HepG2 (cell line): ENCODE results near the gene AGFG1. TPM values are rescaled to one million over a fixed set of nuclear protein-coding genes. Genes with fewer than 3 reads are reported as not detected.

Experiments
- ATAC-seq: fragments of 200-7000 bp; cut with Tn5 transposase; 3 replicates; pipeline ENCODE4 v1.9.1; 2020; ENCODE audit warnings: mild to moderate bottlenecking, moderate library complexity
- BruUV-seq: library from RNA; stranded (reverse); fragments of 400-500 nt; replicated peaks from 2 replicates; lab custom pipeline; 2021; lab: Mats Ljungman, UMichigan
- CTCF ChIA-PET: fragments of 300-600 bp; formaldehyde crosslinking; extraction: SDS; loops from one replicate; lab custom pipeline; 2021; ENCODE audit warnings: low total read pairs, inconsistent platforms, low intra/inter-chr PET ratio; lab: Yijun Ruan, JAX
- POLR2A ChIA-PET: fragments of 350-600 bp; sonication (Branson Sonifier 250); formaldehyde crosslinking; loops from one replicate; lab custom pipeline; 2020; ENCODE audit warnings: antibody characterized with exemption, inconsistent platforms; lab: Yijun Ruan, JAX
- DNase-seq: peaks from one replicate; pipeline ENCODE4 v3.0.0-alpha.2; 2015; ENCODE audit warnings: low spot score
- FAIRE-seq: peaks from 3 replicates; lab custom pipeline; 2011; peaks lifted over from hg19 to GRCh38; lab: Jason Lieb, UNC
- H2AFZ ChIP-seq: one replicate; pipeline ENCODE4 v1.6.1; 2011; ENCODE audit warnings: low read length, inconsistent platforms
- H3K27ac ChIP-seq: fragments of 300-600 bp; 3 replicates; pipeline ENCODE4 v1.8.0; 2011; ENCODE audit warnings: mixed run types, mild to moderate bottlenecking, mixed read lengths, low read length, inconsistent platforms; ENCODE audit not compliant: insufficient read depth; ENCODE audit errors: extremely low read length
- H3K27me3 ChIP-seq, 2 experiments: fragments of 200-600 bp in 1 of 2; 2 replicates in 1 of 2; 3 replicates in 1 of 2; pipeline versions ENCODE4 v1.6.0 to v1.8.0; 2011; ENCODE audit warnings: low read length in 2 of 2, mild to moderate bottlenecking in 2 of 2, moderate library complexity in 2 of 2, inconsistent platforms in 1 of 2; ENCODE audit not compliant: insufficient read depth in 2 of 2, control insufficient read depth in 1 of 2
- H3K36me3 ChIP-seq, 2 experiments: fragments of 200-600 bp in 1 of 2; replicated peaks in 1 of 2; 2 replicates in 1 of 2; 3 replicates in 1 of 2; pipeline versions ENCODE4 v1.5.1 to v1.8.0; 2011; ENCODE audit warnings: low read length in 2 of 2, inconsistent platforms in 1 of 2; ENCODE audit not compliant: insufficient read depth in 2 of 2, control insufficient read depth in 1 of 2
- H3K4me1 ChIP-seq: 2 replicates; pipeline ENCODE4 v1.5.1; 2012; ENCODE audit warnings: low read length, inconsistent platforms; ENCODE audit not compliant: insufficient read depth
- H3K4me2 ChIP-seq: 2 replicates; pipeline ENCODE4 v1.6.0; 2011; ENCODE audit warnings: low read depth, low read length, inconsistent platforms
- H3K4me3 ChIP-seq, 3 experiments: fragments of 200-600 bp in 1 of 3; sonication (generic), shearing (Covaris generic) in 1 of 3; replicated peaks in 1 of 3; 2 replicates each; pipeline ENCODE4 v1.5.1; 2011 to 2016; ENCODE audit warnings: low read length in 3 of 3, inconsistent platforms in 2 of 3, low read depth in 2 of 3, mild to moderate bottlenecking in 2 of 3, control low read depth in 1 of 3, mixed read lengths in 1 of 3; ENCODE audit not compliant: insufficient read depth in 1 of 3
- H3K79me2 ChIP-seq: one replicate; pipeline ENCODE4 v1.6.1; 2011; ENCODE audit warnings: low read length, inconsistent platforms; ENCODE audit not compliant: insufficient read depth
- H3K9ac ChIP-seq: 2 replicates; pipeline ENCODE4 v1.6.0; 2011; ENCODE audit warnings: mild to moderate bottlenecking, low read depth, low read length, inconsistent platforms; ENCODE audit not compliant: insufficient read depth
- H3K9me3 ChIP-seq: 2 replicates; pipeline ENCODE4 v1.5.1; 2012; ENCODE audit warnings: mild to moderate bottlenecking, low read length
- H4K20me1 ChIP-seq: 2 replicates; pipeline ENCODE4 v1.6.0; 2011; ENCODE audit warnings: inconsistent platforms, mild to moderate bottlenecking, low read length, moderate library complexity; ENCODE audit not compliant: insufficient read depth
- CENPX ChIP-seq: sonication (generic); formaldehyde crosslinking; IDR thresholded peaks from 2 replicates; pipeline ENCODE4 v1.9.0; 2021; ENCODE audit warnings: mild to moderate bottlenecking, missing genetic modification reagents, moderate library complexity
- GPN1 ChIP-seq: sonication (generic); formaldehyde crosslinking; IDR thresholded peaks from 2 replicates; pipeline ENCODE4 v1.5.1; 2020; ENCODE audit warnings: missing genetic modification reagents, borderline replicate concordance
- HNRNPL ChIP-seq: fragments of 200-400 bp; formaldehyde crosslinking; IDR thresholded peaks from 2 replicates; pipeline ENCODE4 v1.6.1; 2017; ENCODE audit warnings: mild to moderate bottlenecking, low read depth, low read length
- ISX ChIP-seq: sonication (generic); formaldehyde crosslinking; conservative IDR thresholded peaks from 2 replicates; pipeline ENCODE4 v1.5.0; 2020; ENCODE audit warnings: missing genetic modification reagents
- MTA1 ChIP-seq: sonication (generic); formaldehyde crosslinking; IDR thresholded peaks from 2 replicates; pipeline ENCODE4 v1.4.0; 2020; ENCODE audit warnings: missing genetic modification reagents, mild to moderate bottlenecking, borderline replicate concordance
- MXD4 ChIP-seq: IDR thresholded peaks from 2 replicates; pipeline ENCODE4 v1.6.1; 2016; ENCODE audit warnings: mild to moderate bottlenecking, missing biosample characterization, missing genetic modification reagents
- NAIF1 ChIP-seq: sonication (generic); formaldehyde crosslinking; IDR thresholded peaks from 2 replicates; pipeline ENCODE4 v1.5.0; 2020; ENCODE audit warnings: mild to moderate bottlenecking, missing genetic modification reagents, borderline replicate concordance
- NBN ChIP-seq: fragments of 450-650 bp; conservative IDR thresholded peaks from 2 replicates; pipeline ENCODE4 v1.6.1; 2017
- PHF20 ChIP-seq: sonication (generic); formaldehyde crosslinking; IDR thresholded peaks from 2 replicates; pipeline ENCODE4 v1.5.0; 2020; ENCODE audit warnings: mild to moderate bottlenecking, missing genetic modification reagents
- RAD21 ChIP-seq: fragments of 450-650 bp; formaldehyde crosslinking; IDR thresholded peaks from 2 replicates; pipeline ENCODE4 v1.5.0; 2020; ENCODE audit warnings: mild to moderate bottlenecking
- SMC3 ChIP-seq: IDR thresholded peaks from 2 replicates; pipeline ENCODE4 v1.6.1; 2011; ENCODE audit warnings: low read length, improper control_type of control experiment
- SOX13 ChIP-seq, 3 experiments: fragments of 450-650 bp in 1 of 3; sonication (generic) in 1 of 3; formaldehyde crosslinking in 1 of 3; IDR thresholded peaks in 2 of 3; conservative IDR thresholded peaks in 1 of 3; 2 replicates each; pipeline versions ENCODE4 v1.5.0 to v1.6.1; 2016 to 2020; ENCODE audit warnings: antibody characterized with exemption in 1 of 3, mild to moderate bottlenecking in 1 of 3, missing compliant biosample characterization in 1 of 3, missing genetic modification reagents in 1 of 3, moderate library complexity in 1 of 3
- ZNF235 ChIP-seq: sonication (generic); formaldehyde crosslinking; IDR thresholded peaks from 2 replicates; pipeline ENCODE4 v1.8.1; 2023; ENCODE audit warnings: mild to moderate bottlenecking, missing genetic modification reagents, borderline replicate concordance
- ZNF44 ChIP-seq: sonication (generic); formaldehyde crosslinking; IDR thresholded peaks from 2 replicates; pipeline ENCODE4 v1.5.1; 2020; ENCODE audit warnings: mild to moderate bottlenecking, missing genetic modification reagents
- ZNF605 ChIP-seq: sonication (generic); formaldehyde crosslinking; IDR thresholded peaks from 2 replicates; pipeline ENCODE4 v1.8.0; 2022; ENCODE audit warnings: mild to moderate bottlenecking, missing genetic modification reagents
- ZNF644 ChIP-seq: IDR thresholded peaks from 2 replicates; pipeline ENCODE4 v1.6.1; 2016; ENCODE audit warnings: low read depth
- ZNF782 ChIP-seq: sonication (generic); formaldehyde crosslinking; IDR thresholded peaks from 2 replicates; pipeline ENCODE4 v1.4.0; 2020; ENCODE audit warnings: missing genetic modification reagents, mild to moderate bottlenecking, borderline replicate concordance
- ZSCAN31 ChIP-seq: sonication (generic); formaldehyde crosslinking; IDR thresholded peaks from 2 replicates; pipeline ENCODE4 v1.5.0; 2020; ENCODE audit warnings: low read depth, mild to moderate bottlenecking, missing genetic modification reagents
- WGBS: methylation state at CpG from one replicate; pipeline ENCODE4 v1.1.6; 2017; ENCODE audit warnings: low lambda C conversion rate; 5-methylcytosine and 5-hydroxymethylcytosine counted together
- in situ Hi-C: cut with HindIII; loops from 2 replicates; pipeline ENCODE4 v1.10.0; 2017; ENCODE audit warnings: low pct_unique_long_range_greater_than_20kb; ENCODE audit not compliant: extremely low pct_ligation_motif_present
- intact Hi-C: fragments of 100-400 bp; cut with micrococcal nuclease; formaldehyde crosslinking; loops from one replicate; pipeline ENCODE4 v1.10.0; 2022; ENCODE audit not compliant: unreplicated experiment
- polyA plus RNA-seq, 8 experiments: library from polyadenylated mRNA; depleted of rRNA in 3 of 8; stranded (reverse) in 7 of 8; unstranded in 1 of 8; fragments of >200 nt; fragmentation: Illumina TruSeq in 4 of 8; extraction: Trizol in 4 of 8; gene quantifications; 2 replicates each; pipeline versions ENCODE4 v1.2.1 to v1.2.3, GENCODE V29; 2011 to 2016; ENCODE audit warnings: low read depth in 4 of 8, missing spikeins in 1 of 8, mixed read lengths in 1 of 8; ENCODE audit not compliant: insufficient read depth in 1 of 8
- total RNA-seq, 5 experiments: library from RNA; depleted of rRNA; stranded (reverse); fragments of >200 nt; fragmentation: Illumina TruSeq; extraction: Trizol; gene quantifications; 2 replicates each; pipeline ENCODE4 v1.2.3, GENCODE V29; 2016; ENCODE audit warnings: low read depth in 1 of 5
- TF ChIP-seq, protein P1 (sequence below): IDR thresholded peaks from 2 replicates; pipeline ENCODE4 v1.6.1; 2018; ENCODE audit warnings: missing genetic modification reagents, mild to moderate bottlenecking, missing compliant biosample characterization

The AGFG1 gene
- total and polyA plus RNA-seq, 2 of the 13 experiments (the other 11 are each of a cell fraction or from before 2014, with no cell fraction given): 145 to 168 TPM

DNA sequence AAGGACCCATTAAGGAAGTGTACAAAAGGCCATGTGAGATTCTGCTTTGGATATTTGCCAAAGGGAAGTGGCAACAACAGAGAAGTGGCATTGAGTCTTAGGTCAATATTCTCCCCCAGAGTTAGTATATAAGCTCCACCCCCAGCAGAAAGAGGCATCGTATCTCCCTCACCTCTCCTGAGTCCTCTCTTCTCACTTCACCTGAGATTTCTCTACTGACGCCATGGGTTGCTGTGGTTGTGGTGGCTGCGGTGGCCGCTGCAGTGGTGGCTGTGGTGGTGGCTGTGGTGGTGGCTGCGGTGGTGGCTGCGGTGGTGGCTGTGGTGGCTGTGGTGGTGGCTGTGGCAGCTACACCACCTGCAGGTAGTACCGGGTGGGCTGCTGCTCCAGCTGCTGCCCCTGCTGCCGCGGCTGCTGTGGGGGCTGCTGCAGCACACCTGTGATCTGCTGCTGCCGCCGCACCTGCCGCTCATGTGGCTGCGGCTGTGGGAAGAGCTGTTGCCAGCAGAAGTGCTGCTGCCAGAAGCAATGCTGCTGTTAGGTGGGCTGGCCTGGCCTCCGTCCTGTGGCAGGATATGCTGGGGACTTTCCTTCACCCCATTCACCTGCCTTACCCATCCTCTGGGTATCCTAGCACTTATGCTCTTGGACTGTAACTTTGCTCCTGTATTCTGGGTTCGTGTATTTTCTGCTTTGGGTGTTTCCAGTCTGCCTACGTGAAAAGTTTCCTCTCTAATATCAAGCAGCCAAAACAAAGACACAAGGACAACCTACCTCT lies 136.8 kb downstream of the AGFG1 start:
- ATAC-seq (no peak; the same call in 2 of the 3 replicates), DNase-seq (no peak), FAIRE-seq (no peak)
- Histone ChIP-seq H3K27ac (no peak overlapping the region), H3K79me2 (no peaks in the 10 kb centered on the region), H3K36me3 (no peaks in the 10 kb centered on the region), H3K4me1 (no peaks in the 10 kb centered on the region), H3K27me3 (no peaks in the 10 kb centered on the region), H3K9me3 (no peaks in the 10 kb centered on the region), H3K4me3 (no peak overlapping the region), H3K4me2 (no peak overlapping the region), H3K9ac (no peak overlapping the region), H2AFZ (no peak overlapping the region), H4K20me1 (no peaks in the 10 kb centered on the region)
- ChIA-PET CTCF (no interaction called here), POLR2A (no interaction called here)
- BruUV-seq: no TSS peak
- peak; percentile 27; the same call in 1 of the 2 replicates for TF ChIP-seq MTA1 (CRISPR knock-in tag)
- no peak for TF ChIP-seq GPN1 (CRISPR knock-in tag)
- in situ Hi-C loops (no loop called here), intact Hi-C loops (no loop called here)
- 70% methylated on average over 16 of the region's 16 CpGs for WGBS

DNA sequence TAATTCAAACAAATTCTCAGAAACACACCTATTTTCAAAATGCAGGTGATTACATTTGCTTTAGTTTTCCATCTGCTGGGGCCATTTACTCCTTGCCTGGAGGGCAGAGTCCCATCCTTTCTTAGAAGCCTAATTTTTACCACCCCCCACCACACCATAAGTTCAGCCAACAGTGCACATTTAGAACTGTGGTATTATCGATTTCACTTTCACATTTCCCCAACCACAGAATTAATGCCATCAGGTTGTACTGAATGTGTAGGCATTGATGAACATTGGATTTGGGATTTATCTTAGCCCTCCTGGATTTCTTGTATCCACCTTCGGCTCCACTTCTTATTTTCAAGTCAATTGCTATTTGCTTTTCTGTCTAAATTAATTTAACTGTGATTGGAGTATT lies 138.2 kb downstream of the AGFG1 start:
- in situ Hi-C loops (no loop called here), intact Hi-C loops (no loop called here)
- peak; percentile 23 for FAIRE-seq
- Histone ChIP-seq H3K27me3 (no peaks in the 10 kb centered on the region; a peak in 1 of 5 replicates), H4K20me1 (no peaks in the 10 kb centered on the region), H2AFZ (no peak overlapping the region), H3K4me1 (peaks cover 4% of the 10 kb centered on the region), H3K4me3 (no peak overlapping the region), H3K27ac (no peak overlapping the region), H3K9ac (no peak overlapping the region), H3K36me3 (no peaks in the 10 kb centered on the region), H3K9me3 (no peaks in the 10 kb centered on the region), H3K4me2 (no peak overlapping the region), H3K79me2 (no peaks in the 10 kb centered on the region)
- ATAC-seq: no peak
- whole genome bisulfite sequencing: 54% methylated on average over 2 of the region's 2 CpGs
- no TSS peak for BruUV-seq
- ChIA-PET POLR2A (no interaction called here), CTCF (no interaction called here)
- DNase-seq: no peak
- TF ChIP-seq RAD21 (CRISPR knock-in tag) (no peak), NBN (no peak), NAIF1 (CRISPR knock-in tag) (no peak), ZNF605 (CRISPR knock-in tag) (no peak), ISX (CRISPR knock-in tag) (no peak), ZNF644 (CRISPR knock-in tag) (no peak), PHF20 (CRISPR knock-in tag) (no peak), ZNF235 (no peak), ZNF782 (CRISPR knock-in tag) (no peak), ZSCAN31 (no peak), CENPX (CRISPR knock-in tag) (no peak), SMC3 (no peak), MXD4 (no peak), ZNF44 (CRISPR knock-in tag) (no peak), SOX13 (IDR thresholded peaks at IDR 0.05) (no peak), SOX13 (CRISPR knock-in tag; conservative IDR thresholded peaks at IDR 0.05 in 1 of 2, IDR thresholded peaks at IDR 0.05 in 1 of 2) (no peak), HNRNPL (no peak)
- TF ChIP-seq, protein P1, sequence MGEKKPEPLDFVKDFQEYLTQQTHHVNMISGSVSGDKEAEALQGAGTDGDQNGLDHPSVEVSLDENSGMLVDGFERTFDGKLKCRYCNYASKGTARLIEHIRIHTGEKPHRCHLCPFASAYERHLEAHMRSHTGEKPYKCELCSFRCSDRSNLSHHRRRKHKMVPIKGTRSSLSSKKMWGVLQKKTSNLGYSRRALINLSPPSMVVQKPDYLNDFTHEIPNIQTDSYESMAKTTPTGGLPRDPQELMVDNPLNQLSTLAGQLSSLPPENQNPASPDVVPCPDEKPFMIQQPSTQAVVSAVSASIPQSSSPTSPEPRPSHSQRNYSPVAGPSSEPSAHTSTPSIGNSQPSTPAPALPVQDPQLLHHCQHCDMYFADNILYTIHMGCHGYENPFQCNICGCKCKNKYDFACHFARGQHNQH (CRISPR knock-in tag): no peak
